Sigmoid colon (tissue), 7 donors: ENCODE measurements around the gene CHST8. TPM values are rescaled to one million over a fixed set of nuclear protein-coding genes. Genes with fewer than 3 reads are reported as not detected.

Experiments
- DNase-seq: peaks from one replicate; pipeline ENCODE4 v3.0.0-alpha.2; 2019
- H3K27ac ChIP-seq, 4 donors: fragments of 200-600 bp; sonication (generic); one replicate each; pipeline ENCODE4 v1.5.1; 2016 to 2019; ENCODE audit warnings: mild to moderate bottlenecking in 1 of 4
- H3K27me3 ChIP-seq, 3 donors: fragments of 200-600 bp; sonication (generic); one replicate each; pipeline ENCODE4 v1.5.1; 2019; ENCODE audit warnings: mild to moderate bottlenecking in 1 of 3
- H3K36me3 ChIP-seq, 4 donors: fragments of 200-600 bp; sonication (generic); one replicate each; pipeline ENCODE4 v1.5.1; 2016 to 2019
- H3K4me1 ChIP-seq, 4 donors: fragments of 200-600 bp; sonication (generic); one replicate each; pipeline ENCODE4 v1.5.1; 2017 to 2019
- H3K4me3 ChIP-seq, 4 donors: fragments of 200-600 bp; sonication (generic); one replicate each; pipeline ENCODE4 v1.5.1; 2017 to 2019; ENCODE audit warnings: mild to moderate bottlenecking in 2 of 4, moderate library complexity in 1 of 4
- H3K9me3 ChIP-seq, 4 donors: fragments of 200-600 bp in 3 of 4; sonication (generic) in 3 of 4; one replicate each; pipeline versions ENCODE4 v1.5.1 to v1.6.1; 2013 to 2019
- CTCF ChIP-seq, 4 experiments: fragments of 450-650 bp in 3 of 4; fragments of 200-600 bp in 1 of 4; IDR thresholded peaks; one replicate each; pipeline ENCODE4 v1.5.1; 2016 to 2019; ENCODE audit warnings: antibody characterized with exemption in 4 of 4, mild to moderate bottlenecking in 3 of 4, moderate library complexity in 2 of 4
- EP300 ChIP-seq, 4 donors: sonication (generic); formaldehyde crosslinking; IDR thresholded peaks; one replicate each; pipeline ENCODE4 v1.6.1; 2017; ENCODE audit warnings: antibody characterized with exemption in 4 of 4
- POLR2A ChIP-seq, 2 donors: fragments of 450-650 bp; IDR thresholded peaks; one replicate each; pipeline ENCODE4 v1.6.1; 2016; ENCODE audit warnings: antibody characterized with exemption in 2 of 2, mild to moderate bottlenecking in 2 of 2, moderate library complexity in 2 of 2
- POLR2AphosphoS5 ChIP-seq, 4 donors: sonication (generic); formaldehyde crosslinking; IDR thresholded peaks; one replicate each; pipeline ENCODE4 v1.6.1; 2017; ENCODE audit warnings: antibody characterized with exemption in 4 of 4
- WGBS, 2 donors: extraction: QIAGEN DNeasy Blood & Tissue Kit; methylation state at CpG; one replicate each; pipeline ENCODE4 v1.1.7; 2013; 5-methylcytosine and 5-hydroxymethylcytosine counted together
- intact Hi-C: fragments of 100-400 bp; cut with DNase I; formaldehyde crosslinking; loops from one replicate; pipeline ENCODE4 v1.15.1; 2023
- polyA plus RNA-seq, 3 donors: library from polyadenylated mRNA; stranded (reverse); fragments of 200-250 nt; gene quantifications; one replicate each; pipeline ENCODE4 v1.2.3, GENCODE V29; 2013
- total RNA-seq, 4 donors: library from RNA; depleted of rRNA; stranded (reverse); fragments of >200 nt; gene quantifications; one replicate each; pipeline ENCODE4 v1.1.0, GENCODE V29; 2016
- donor health status: healthy with polysubstance abuse.
- donor health status: Bipolar disorder and iron deficiency.
- donor health status: healthy.

Gene CHST8
- total and polyA plus RNA-seq, 7 donors, result 0.35 to 0.60 (median 0.36) TPM; not detected in 4

GRCh38 chr19:33685541-33685940 is 63.8 kb downstream of the CHST8 start:
- Histone ChIP-seq H3K4me1 (no peaks in the 10 kb centered on the region), H3K27me3 (peaks cover 0 to 62% (median 25%) of the 10 kb centered on the region in 3 donors), H3K4me3 (no peak overlapping the region), H3K27ac (no peak overlapping the region), H3K36me3 (no peaks in the 10 kb centered on the region), H3K9me3 (no peaks in the 10 kb centered on the region)
- DNase-seq, result peak; percentile 29
- intact Hi-C loops, result no loop called here
- no peak for TF ChIP-seq POLR2AphosphoS5 (IDR thresholded peaks at IDR 0.05)
- no peak for TF ChIP-seq CTCF (IDR thresholded peaks at IDR 0.05)
- no peak for TF ChIP-seq POLR2A (IDR thresholded peaks at IDR 0.05)
- TF ChIP-seq EP300 (IDR thresholded peaks at IDR 0.05), result no peak
- 82 to 83% methylated on average over 6 of the region's 6 CpGs for WGBS, 2 donors

GRCh38 chr19:33686262-33686661 is 64.5 kb downstream of the CHST8 start:
- Histone ChIP-seq H3K27ac (no peak overlapping the region), H3K36me3 (no peaks in the 10 kb centered on the region), H3K9me3 (no peaks in the 10 kb centered on the region), H3K27me3 (peaks cover 0 to 62% (median 25%) of the 10 kb centered on the region in 3 donors), H3K4me1 (no peaks in the 10 kb centered on the region), H3K4me3 (no peak overlapping the region)
- intact Hi-C loops, result no loop called here
- 76 to 86% methylated on average over 8 of the region's 8 CpGs for WGBS, 2 donors
- no peak for TF ChIP-seq POLR2AphosphoS5 (IDR thresholded peaks at IDR 0.05)
- no peak for TF ChIP-seq POLR2A (IDR thresholded peaks at IDR 0.05)
- DNase-seq, result no peak

GRCh38 chr19:33686687-33687480 is 65.1 kb downstream of the CHST8 start:
- no peak overlapping the region for H3K4me3 ChIP-seq
- peaks cover 0 to 62% (median 25%) of the 10 kb centered on the region in 3 donors for H3K27me3 ChIP-seq
- intact Hi-C loops, result no loop called here
- H3K27ac ChIP-seq, result no peak overlapping the region
- H3K36me3 ChIP-seq, result no peaks in the 10 kb centered on the region
- no peaks in the 10 kb centered on the region for H3K9me3 ChIP-seq
- DNase-seq, result no peak
- H3K4me1 ChIP-seq, result no peaks in the 10 kb centered on the region
- 82 to 83% methylated on average over 24 of the region's 24 CpGs for WGBS, 2 donors
- TF ChIP-seq POLR2AphosphoS5 (IDR thresholded peaks at IDR 0.05) (no peak), CTCF (IDR thresholded peaks at IDR 0.05) (no peak), POLR2A (IDR thresholded peaks at IDR 0.05) (no peak), EP300 (IDR thresholded peaks at IDR 0.05) (no peak)

GRCh38 chr19:33687481-33688170 is 65.9 kb downstream of the CHST8 start:
- 71 to 73% methylated on average over 17 of the region's 17 CpGs for WGBS, 2 donors
- Histone ChIP-seq H3K27ac (no peak overlapping the region), H3K27me3 (peaks cover 0 to 62% (median 25%) of the 10 kb centered on the region in 3 donors), H3K4me3 (no peak overlapping the region), H3K36me3 (no peaks in the 10 kb centered on the region), H3K4me1 (no peaks in the 10 kb centered on the region), H3K9me3 (no peaks in the 10 kb centered on the region)
- TF ChIP-seq POLR2A (IDR thresholded peaks at IDR 0.05) (no peak), EP300 (IDR thresholded peaks at IDR 0.05) (no peak), POLR2AphosphoS5 (IDR thresholded peaks at IDR 0.05) (no peak), CTCF (IDR thresholded peaks at IDR 0.05) (no peak)
- intact Hi-C loops, result no loop called here
- no peak for DNase-seq
